Natural killer cell (primary cell): ENCODE measurements around the gene SFSWAP. TPM values are rescaled to one million over a fixed set of nuclear protein-coding genes. Genes with fewer than 3 reads are reported as not detected.
A peak's percentile ranks its signal among the peaks of the same experiment; 100 is the strongest.

Experiments used
- ATAC-seq, 3 donors: fragments of 150-1000 bp in 2 of 3; fragments of 200-7000 bp in 1 of 3; cut with Tn5 transposase; 1 replicate in 1 of 3; 2 replicates in 2 of 3; pipeline ENCODE4 v1.10.0; 2021; ENCODE audit warnings: mild to moderate bottlenecking in 2 of 3, moderate library complexity in 2 of 3
- DNase-seq, 2 donors: peaks; one replicate each; pipeline versions ENCODE4 v3.0.0 to v3.0.0-alpha.2; 2013 to 2021; ENCODE audit warnings: mixed read lengths in 1 of 2
- H3K27ac ChIP-seq: one replicate; pipeline ENCODE4 v1.5.1; 2013; ENCODE audit warnings: mild to moderate bottlenecking, low read length
- H3K27me3 ChIP-seq: one replicate; pipeline ENCODE4 v1.6.1; 2013; ENCODE audit warnings: low read length; ENCODE audit not compliant: control insufficient read depth, insufficient read depth
- H3K36me3 ChIP-seq: one replicate; pipeline ENCODE4 v1.6.1; 2013; ENCODE audit warnings: low read length; ENCODE audit not compliant: control insufficient read depth, insufficient read depth
- H3K4me1 ChIP-seq: one replicate; pipeline ENCODE4 v1.6.1; 2013; ENCODE audit warnings: low read length; ENCODE audit not compliant: control insufficient read depth, insufficient read depth
- H3K4me3 ChIP-seq: one replicate; pipeline ENCODE4 v1.5.1; 2013; ENCODE audit warnings: low read length
- H3K9me3 ChIP-seq: one replicate; pipeline ENCODE4 v1.6.1; 2013; ENCODE audit warnings: low read length; ENCODE audit not compliant: control insufficient read depth, insufficient read depth
- H3K27ac Mint-ChIP-seq, 2 donors: one replicate each; pipeline ENCODE4 v1.8.0; 2022; ENCODE audit warnings: mild to moderate bottlenecking in 2 of 2, mixed read lengths in 2 of 2, moderate library complexity in 1 of 2
- H3K27me3 Mint-ChIP-seq, 2 donors: one replicate each; pipeline ENCODE4 v1.8.0; 2022; ENCODE audit warnings: low read depth in 2 of 2, mixed read lengths in 2 of 2
- H3K36me3 Mint-ChIP-seq: one replicate; pipeline ENCODE4 v1.8.0; 2022; ENCODE audit warnings: mixed read lengths
- H3K4me1 Mint-ChIP-seq, 2 donors: one replicate each; pipeline ENCODE4 v1.8.0; 2022; ENCODE audit warnings: mixed read lengths in 2 of 2
- H3K4me3 Mint-ChIP-seq: one replicate; pipeline ENCODE4 v1.8.0; 2022; ENCODE audit warnings: mild to moderate bottlenecking, moderate library complexity, mixed read lengths
- H3K9me3 Mint-ChIP-seq, 2 donors: one replicate each; pipeline ENCODE4 v1.8.0; 2022; ENCODE audit warnings: mixed read lengths in 2 of 2
- whole genome bisulfite sequencing: methylation state at CpG from one replicate; pipeline ENCODE4 v1.1.7; 2013; ENCODE audit warnings: missing lambda C conversion rate; ENCODE audit not compliant: insufficient coverage; 5-methylcytosine and 5-hydroxymethylcytosine counted together
- intact Hi-C: fragments of 100-400 bp; cut with micrococcal nuclease; formaldehyde crosslinking; loops from one replicate; pipeline ENCODE4 v1.14.2; 2022
- total RNA-seq, 4 donors: library from RNA; stranded (reverse); fragments of 120-200 nt in 1 of 4; gene quantifications; one replicate each; pipeline versions ENCODE4 v1.2.3 to v1.2.4, GENCODE V29; 2013 to 2022
- TF ChIP-seq, protein P1 (sequence below): fragments of 200-600 bp; IDR thresholded peaks from one replicate; pipeline ENCODE4 v1.8.0; 2022; ENCODE audit warnings: antibody characterized with exemption

The SFSWAP gene
- total RNA-seq, 3 donors from 2014 or later (not counting 1 experiment from before 2014, with no cell fraction given), result 99.1 to 109 (median 102) TPM

DNA sequence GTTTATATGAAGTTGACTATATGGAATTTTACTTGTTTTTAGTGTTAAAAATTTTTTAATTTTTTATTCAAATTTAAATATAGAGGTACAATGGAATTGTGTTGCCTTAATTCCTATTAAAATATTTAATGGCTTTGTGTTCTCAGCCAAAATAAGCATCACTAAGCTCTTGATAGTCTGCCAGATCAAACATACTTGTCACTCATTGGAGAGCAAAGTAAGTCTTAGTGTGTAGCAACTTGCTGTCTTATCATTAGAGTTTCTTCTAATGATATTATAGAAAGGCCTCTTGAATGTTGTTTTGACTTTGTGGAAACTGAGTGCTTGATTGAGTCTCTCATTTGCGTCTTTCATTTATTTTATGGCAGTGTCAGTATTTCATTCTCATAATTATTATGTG lies 10.7 kb downstream of the SFSWAP start:
- no CpG with 5 or more reads among the region's 1 CpG for whole genome bisulfite sequencing
- Mint-ChIP-seq H3K9me3 (no peaks in the 10 kb centered on the region), H3K36me3 (peaks cover 15% of the 10 kb centered on the region), H3K4me3 (no peak overlapping the region), H3K27me3 (no peaks in the 10 kb centered on the region), H3K27ac (no peak overlapping the region), H3K4me1 (peaks cover 0 to 17% of the 10 kb centered on the region in 2 donors)
- TF ChIP-seq, protein P1, sequence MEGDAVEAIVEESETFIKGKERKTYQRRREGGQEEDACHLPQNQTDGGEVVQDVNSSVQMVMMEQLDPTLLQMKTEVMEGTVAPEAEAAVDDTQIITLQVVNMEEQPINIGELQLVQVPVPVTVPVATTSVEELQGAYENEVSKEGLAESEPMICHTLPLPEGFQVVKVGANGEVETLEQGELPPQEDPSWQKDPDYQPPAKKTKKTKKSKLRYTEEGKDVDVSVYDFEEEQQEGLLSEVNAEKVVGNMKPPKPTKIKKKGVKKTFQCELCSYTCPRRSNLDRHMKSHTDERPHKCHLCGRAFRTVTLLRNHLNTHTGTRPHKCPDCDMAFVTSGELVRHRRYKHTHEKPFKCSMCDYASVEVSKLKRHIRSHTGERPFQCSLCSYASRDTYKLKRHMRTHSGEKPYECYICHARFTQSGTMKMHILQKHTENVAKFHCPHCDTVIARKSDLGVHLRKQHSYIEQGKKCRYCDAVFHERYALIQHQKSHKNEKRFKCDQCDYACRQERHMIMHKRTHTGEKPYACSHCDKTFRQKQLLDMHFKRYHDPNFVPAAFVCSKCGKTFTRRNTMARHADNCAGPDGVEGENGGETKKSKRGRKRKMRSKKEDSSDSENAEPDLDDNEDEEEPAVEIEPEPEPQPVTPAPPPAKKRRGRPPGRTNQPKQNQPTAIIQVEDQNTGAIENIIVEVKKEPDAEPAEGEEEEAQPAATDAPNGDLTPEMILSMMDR, result no peak
- intact Hi-C loops, result no loop called here
- no peak for DNase-seq
- Histone ChIP-seq H3K27ac (no peak overlapping the region), H3K27me3 (no peaks in the 10 kb centered on the region), H3K4me3 (no peak overlapping the region), H3K4me1 (no peaks in the 10 kb centered on the region), H3K36me3 (peaks cover 78% of the 10 kb centered on the region), H3K9me3 (no peaks in the 10 kb centered on the region)
- ATAC-seq, result no peak

DNA sequence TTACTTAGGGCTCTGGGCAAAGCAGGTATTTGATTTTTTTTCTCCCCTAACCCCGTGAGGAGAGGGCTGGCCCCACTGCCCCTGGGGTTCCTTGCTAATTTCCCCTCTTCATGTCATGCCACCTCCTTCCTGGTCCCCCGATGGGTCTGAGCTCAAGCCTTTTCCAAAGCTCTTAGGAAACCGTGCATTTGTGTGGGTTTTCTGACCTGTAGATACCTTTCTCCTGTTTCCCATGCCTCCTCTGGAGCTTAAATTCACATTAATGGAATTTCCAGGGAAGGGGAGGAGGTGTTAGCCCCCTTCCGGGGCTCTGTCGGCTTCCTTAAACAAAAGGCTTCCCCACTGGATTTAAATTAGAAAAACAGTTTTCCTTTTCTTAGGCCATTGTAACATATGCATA lies 12.6 kb downstream of the SFSWAP start:
- no peaks in the 10 kb centered on the region for H3K9me3 ChIP-seq
- H3K27ac ChIP-seq, result no peak overlapping the region
- DNase-seq, result no peak
- Mint-ChIP-seq H3K4me1 (peaks cover 0 to 17% of the 10 kb centered on the region in 2 donors), H3K9me3 (no peaks in the 10 kb centered on the region), H3K4me3 (no peak overlapping the region), H3K27me3 (no peaks in the 10 kb centered on the region), H3K27ac (no peak overlapping the region), H3K36me3 (peaks cover 9% of the 10 kb centered on the region)
- TF ChIP-seq, protein P1, result no peak
- no peak overlapping the region for H3K4me3 ChIP-seq
- H3K4me1 ChIP-seq, result no peaks in the 10 kb centered on the region
- 100% methylated on average over 3 of the region's 5 CpGs for WGBS
- H3K36me3 ChIP-seq, result peaks cover 80% of the 10 kb centered on the region
- no peaks in the 10 kb centered on the region for H3K27me3 ChIP-seq
- no peak for ATAC-seq
- intact Hi-C loops, result no loop called here

GRCh38 chr12:131724534-131724933 lies 13.6 kb downstream of the SFSWAP start:
- H3K27me3 ChIP-seq, result no peaks in the 10 kb centered on the region
- peaks cover 0 to 17% of the 10 kb centered on the region in 2 donors for H3K4me1 Mint-ChIP-seq
- no peak overlapping the region for H3K27ac ChIP-seq
- WGBS, result 71% methylated on average over 2 of the region's 2 CpGs
- DNase-seq, result no peak
- H3K27ac Mint-ChIP-seq, result peak overlapping the region in 1 of 2 donors; percentile 53
- no peak overlapping the region for H3K4me3 Mint-ChIP-seq
- H3K4me1 ChIP-seq, result no peaks in the 10 kb centered on the region
- no peaks in the 10 kb centered on the region for H3K9me3 Mint-ChIP-seq
- H3K9me3 ChIP-seq, result no peaks in the 10 kb centered on the region
- intact Hi-C loops, result no loop called here
- ATAC-seq, result no peak
- TF ChIP-seq, protein P1, result no peak
- peaks cover 14% of the 10 kb centered on the region for H3K36me3 Mint-ChIP-seq
- peaks cover 80% of the 10 kb centered on the region for H3K36me3 ChIP-seq
- H3K27me3 Mint-ChIP-seq, result no peaks in the 10 kb centered on the region
- no peak overlapping the region for H3K4me3 ChIP-seq

- 99% methylated on average over 9 of the region's 11 CpGs for WGBS
- Histone ChIP-seq H3K4me3 (no peak overlapping the region), H3K4me1 (no peaks in the 10 kb centered on the region), H3K9me3 (no peaks in the 10 kb centered on the region), H3K36me3 (peaks cover 80% of the 10 kb centered on the region), H3K27ac (no peak overlapping the region), H3K27me3 (no peaks in the 10 kb centered on the region)
- Mint-ChIP-seq H3K9me3 (no peaks in the 10 kb centered on the region), H3K27ac (no peak overlapping the region), H3K4me3 (no peak overlapping the region), H3K36me3 (peaks cover 14% of the 10 kb centered on the region), H3K4me1 (peaks cover 0 to 17% of the 10 kb centered on the region in 2 donors), H3K27me3 (no peaks in the 10 kb centered on the region)
- DNase-seq (no peak), ATAC-seq (no peak)
- intact Hi-C loops, result no loop called here
- TF ChIP-seq, protein P1, result no peak
Observed at GRCh38 chr12:131725503-131725902, 14.6 kb downstream of the SFSWAP start.
